Measurements from ENCODE around the gene MYOZ3. TPM values are rescaled to one million over a fixed set of nuclear protein-coding genes. Genes with fewer than 3 reads are reported as not detected.
A peak's percentile ranks its signal among the peaks of the same experiment; 100 is the strongest.

Gene MYOZ3
- total RNA-seq, 1 experiment from 2014 or later: 1.7 TPM

- H3K27ac ChIP-seq (ENCODE audit: low read length): peak overlapping the region; percentile 36; the same call in 1 of the 2 replicates
- H3K36me3 ChIP-seq (ENCODE audit: control insufficient read depth, insufficient read depth, low read length): no peaks in the 10 kb centered on the region
- no peak overlapping the region for H3K4me3 ChIP-seq (ENCODE audit: low read depth in 2 of 2, low read length in 2 of 2)
- in situ Hi-C loops (cut with HindIII; ENCODE audit: low pct_unique_long_range_greater_than_20kb, low sequenced_read_pairs) (no loop called here), intact Hi-C loops (cut with micrococcal nuclease; ENCODE audit: unreplicated experiment) (no loop called here)
- BruUV-seq (replicated peaks): no TSS peak
- DNase-seq (ENCODE audit: low read depth, low spot score) (no peak), ATAC-seq (0 out of 2 replicates have a peak, but pooled peaks have one; percentile 22)
- peaks cover 39% of the 10 kb centered on the region for H3K4me1 ChIP-seq (ENCODE audit: control insufficient read depth, insufficient read depth, low read length)
- CTCF ChIA-PET: interaction anchor here (0.6 kb wide), 1 partner anchor 14 kb away, joined by 3 read pairs; no protein-coding TSS in a partner anchor
- no peaks in the 10 kb centered on the region for H3K9me3 ChIP-seq (ENCODE audit: control insufficient read depth, insufficient read depth, low read depth, low read length)
- no peaks in the 10 kb centered on the region for H3K27me3 ChIP-seq (ENCODE audit: control insufficient read depth, insufficient read depth, low read length)
- TF ChIP-seq CTCF (IDR thresholded peaks at IDR 0.05) (no peak), TCF7L2 (IDR thresholded peaks at IDR 0.05; ENCODE audit: low read depth, low read length) (no peak; the same call in 1 of the 2 replicates), REST (IDR thresholded peaks at IDR 0.05; ENCODE audit: insufficient read depth in 1 of 2, low read depth in 2 of 2, low read length in 1 of 2) (no peak), SIN3A (IDR thresholded peaks at IDR 0.05; ENCODE audit: borderline replicate concordance, insufficient read depth, low read depth, low read length) (no peak), POLR2AphosphoS5 (IDR thresholded peaks at IDR 0.05; ENCODE audit: low read depth, low read length) (no peak)
- POLR2A ChIA-PET: no interaction called here
Observed at GRCh38 chr5:150613991-150614660, 46.9 kb upstream of the MYOZ3 start.

- H3K4me1 ChIP-seq (ENCODE audit: control insufficient read depth, insufficient read depth, low read length): peaks cover 39% of the 10 kb centered on the region
- DNase-seq (ENCODE audit: low read depth, low spot score): no peak
- ChIA-PET CTCF (no interaction called here), POLR2A (no interaction called here)
- H3K27ac ChIP-seq (ENCODE audit: low read length): peak overlapping the region; percentile 48; the same call in 1 of the 2 replicates
- no peaks in the 10 kb centered on the region for H3K9me3 ChIP-seq (ENCODE audit: control insufficient read depth, insufficient read depth, low read depth, low read length)
- no peaks in the 10 kb centered on the region for H3K27me3 ChIP-seq (ENCODE audit: control insufficient read depth, insufficient read depth, low read length)
- in situ Hi-C loops (cut with HindIII; ENCODE audit: low pct_unique_long_range_greater_than_20kb, low sequenced_read_pairs) (no loop called here), intact Hi-C loops (cut with micrococcal nuclease; ENCODE audit: unreplicated experiment) (no loop called here)
- ATAC-seq: no peak
- no peak for TF ChIP-seq CTCF (IDR thresholded peaks at IDR 0.05)
- no peak for TF ChIP-seq TCF7L2 (IDR thresholded peaks at IDR 0.05; ENCODE audit: low read depth, low read length)
- TF ChIP-seq SIN3A (IDR thresholded peaks at IDR 0.05; ENCODE audit: borderline replicate concordance, insufficient read depth, low read depth, low read length): no peak
- no peak for TF ChIP-seq REST (IDR thresholded peaks at IDR 0.05; ENCODE audit: insufficient read depth in 1 of 2, low read depth in 2 of 2, low read length in 1 of 2)
- TF ChIP-seq POLR2AphosphoS5 (IDR thresholded peaks at IDR 0.05; ENCODE audit: low read depth, low read length): no peak
- BruUV-seq (replicated peaks): no TSS peak
- H3K36me3 ChIP-seq (ENCODE audit: control insufficient read depth, insufficient read depth, low read length): no peaks in the 10 kb centered on the region
- no peak overlapping the region for H3K4me3 ChIP-seq (ENCODE audit: low read depth in 2 of 2, low read length in 2 of 2)
Observed at GRCh38 chr5:150614661-150615060, 46.4 kb upstream of the MYOZ3 start.
